Glutamatergic neuron (in vitro differentiated cells): Measurements from ENCODE around the gene TNFRSF9. TPM values are rescaled to one million over a fixed set of nuclear protein-coding genes. Genes with fewer than 3 reads are reported as not detected.

Experiments
- DNase-seq: peaks from one replicate; pipeline ENCODE4 v3.0.0; 2022
- H3K27ac Mint-ChIP-seq: one replicate; pipeline ENCODE4 v1.8.0; 2020; ENCODE audit warnings: mild to moderate bottlenecking, mixed read lengths, inconsistent platforms; ENCODE audit not compliant: unreplicated experiment
- H3K27me3 Mint-ChIP-seq: one replicate; pipeline ENCODE4 v1.8.0; 2020; ENCODE audit warnings: mild to moderate bottlenecking, moderate library complexity, mixed read lengths, inconsistent platforms; ENCODE audit not compliant: unreplicated experiment
- H3K36me3 Mint-ChIP-seq: one replicate; pipeline ENCODE4 v1.8.0; 2020; ENCODE audit warnings: mild to moderate bottlenecking, mixed read lengths, inconsistent platforms; ENCODE audit not compliant: unreplicated experiment
- H3K4me1 Mint-ChIP-seq: one replicate; pipeline ENCODE4 v1.8.0; 2020; ENCODE audit warnings: mild to moderate bottlenecking, low read depth, mixed read lengths, inconsistent platforms; ENCODE audit not compliant: unreplicated experiment
- H3K4me3 Mint-ChIP-seq: one replicate; pipeline ENCODE4 v1.8.0; 2020; ENCODE audit warnings: mild to moderate bottlenecking, mixed read lengths, inconsistent platforms; ENCODE audit not compliant: unreplicated experiment
- H3K9me3 Mint-ChIP-seq: one replicate; pipeline ENCODE4 v1.8.0; 2020; ENCODE audit warnings: mild to moderate bottlenecking, moderate library complexity, mixed read lengths, inconsistent platforms; ENCODE audit not compliant: unreplicated experiment
- total RNA-seq: library from RNA; stranded (reverse); fragmentation: NEBNext Ultra II Directional; extraction: Animal tissue kit (Norgen Biotek cat#: 25700); gene quantifications from one replicate; pipeline ENCODE4 v1.2.1, GENCODE V29; 2021; ENCODE audit not compliant: unreplicated experiment
- TF ChIP-seq, protein P1 (sequence below): fragments of 200-600 bp; sonication (generic); IDR thresholded peaks from one replicate; pipeline ENCODE4 v1.5.0; 2021; ENCODE audit not compliant: partially characterized antibody, unreplicated experiment

The TNFRSF9 gene
- total RNA-seq, 1 donor from 2014 or later: 0.15 TPM

DNA sequence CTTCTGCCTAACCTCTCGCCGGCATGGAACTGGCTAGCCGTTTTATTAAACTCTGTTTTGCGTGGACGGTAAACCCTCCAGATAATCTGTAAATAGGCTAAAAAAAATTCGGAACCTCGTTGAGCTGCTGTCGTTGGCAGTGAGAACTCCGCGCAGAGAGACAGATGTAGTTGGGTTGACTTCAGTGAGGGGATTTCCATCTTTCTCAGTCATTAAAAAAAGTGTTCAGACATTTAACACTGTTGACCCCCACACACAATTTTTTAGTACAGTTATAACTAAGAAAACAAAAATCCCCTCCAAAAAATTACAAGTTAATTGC is 21.3 kb upstream of the TNFRSF9 start:
- H3K9me3 Mint-ChIP-seq: peaks cover 2% of the 10 kb centered on the region
- H3K27ac Mint-ChIP-seq: peak overlapping the region; percentile 90
- H3K4me1 Mint-ChIP-seq: peaks cover 10% of the 10 kb centered on the region
- H3K27me3 Mint-ChIP-seq: no peaks in the 10 kb centered on the region
- no peak for DNase-seq
- peaks cover 3% of the 10 kb centered on the region for H3K36me3 Mint-ChIP-seq
- peak overlapping the region; percentile 97 for H3K4me3 Mint-ChIP-seq
- TF ChIP-seq, protein P1, sequence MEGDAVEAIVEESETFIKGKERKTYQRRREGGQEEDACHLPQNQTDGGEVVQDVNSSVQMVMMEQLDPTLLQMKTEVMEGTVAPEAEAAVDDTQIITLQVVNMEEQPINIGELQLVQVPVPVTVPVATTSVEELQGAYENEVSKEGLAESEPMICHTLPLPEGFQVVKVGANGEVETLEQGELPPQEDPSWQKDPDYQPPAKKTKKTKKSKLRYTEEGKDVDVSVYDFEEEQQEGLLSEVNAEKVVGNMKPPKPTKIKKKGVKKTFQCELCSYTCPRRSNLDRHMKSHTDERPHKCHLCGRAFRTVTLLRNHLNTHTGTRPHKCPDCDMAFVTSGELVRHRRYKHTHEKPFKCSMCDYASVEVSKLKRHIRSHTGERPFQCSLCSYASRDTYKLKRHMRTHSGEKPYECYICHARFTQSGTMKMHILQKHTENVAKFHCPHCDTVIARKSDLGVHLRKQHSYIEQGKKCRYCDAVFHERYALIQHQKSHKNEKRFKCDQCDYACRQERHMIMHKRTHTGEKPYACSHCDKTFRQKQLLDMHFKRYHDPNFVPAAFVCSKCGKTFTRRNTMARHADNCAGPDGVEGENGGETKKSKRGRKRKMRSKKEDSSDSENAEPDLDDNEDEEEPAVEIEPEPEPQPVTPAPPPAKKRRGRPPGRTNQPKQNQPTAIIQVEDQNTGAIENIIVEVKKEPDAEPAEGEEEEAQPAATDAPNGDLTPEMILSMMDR: no peak

DNA sequence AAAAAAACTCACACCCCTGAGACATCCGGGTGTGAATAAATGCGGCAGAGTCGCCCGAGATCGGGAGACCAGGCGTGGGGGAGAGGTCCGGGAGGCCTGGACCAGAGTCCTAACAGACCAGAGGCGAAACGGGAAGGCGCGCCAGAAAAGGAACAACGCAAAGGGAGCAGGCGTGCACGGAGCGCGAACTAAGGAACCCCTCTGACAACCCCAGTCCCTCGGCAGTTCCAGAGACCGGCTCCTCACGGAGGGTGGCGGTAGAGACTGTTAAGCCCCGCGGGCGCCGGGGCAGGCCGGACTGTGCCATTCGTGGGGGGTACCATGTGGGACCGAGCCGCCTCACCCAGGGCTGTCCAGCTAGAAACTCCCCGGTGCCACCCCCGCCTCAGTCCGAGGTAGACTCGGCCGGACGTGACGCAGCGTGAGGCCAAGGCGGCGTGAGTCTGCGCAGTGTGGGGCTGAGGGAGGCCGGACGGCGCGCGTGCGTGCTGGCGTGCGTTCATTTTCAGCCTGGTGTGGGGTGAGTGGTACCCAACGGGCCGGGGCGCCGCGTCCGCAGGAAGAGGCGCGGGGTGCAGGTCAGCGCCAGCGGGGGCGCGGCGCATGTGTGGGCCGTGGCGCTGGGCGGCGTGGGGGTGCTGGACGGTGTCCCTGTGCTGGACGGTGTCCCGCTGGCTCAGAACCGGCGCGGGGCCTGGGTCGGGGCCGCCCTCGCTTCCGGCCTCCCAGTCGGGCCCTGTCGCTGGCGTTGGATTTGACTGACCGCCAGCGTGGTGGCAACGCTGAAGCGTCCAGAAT is 20.8 kb upstream of the TNFRSF9 start, which contains the start of gene PARK7:
PARK7 (plus strand) TSS at position 496 of the 798 bp plus-strand sequence. CDS start 1,075 bp downstream, outside the sequence.
- DNase-seq: peak; percentile 100
- H3K36me3 Mint-ChIP-seq: no peaks in the 10 kb centered on the region
- peaks cover 2% of the 10 kb centered on the region for H3K9me3 Mint-ChIP-seq
- H3K4me3 Mint-ChIP-seq: peak within 1 kb of the TSS; percentile 100
- no peaks in the 10 kb centered on the region for H3K27me3 Mint-ChIP-seq
- H3K27ac Mint-ChIP-seq: peak within 1 kb of the TSS; percentile 99
- TF ChIP-seq, protein P1: no peak
- peaks cover 9% of the 10 kb centered on the region for H3K4me1 Mint-ChIP-seq

DNA sequence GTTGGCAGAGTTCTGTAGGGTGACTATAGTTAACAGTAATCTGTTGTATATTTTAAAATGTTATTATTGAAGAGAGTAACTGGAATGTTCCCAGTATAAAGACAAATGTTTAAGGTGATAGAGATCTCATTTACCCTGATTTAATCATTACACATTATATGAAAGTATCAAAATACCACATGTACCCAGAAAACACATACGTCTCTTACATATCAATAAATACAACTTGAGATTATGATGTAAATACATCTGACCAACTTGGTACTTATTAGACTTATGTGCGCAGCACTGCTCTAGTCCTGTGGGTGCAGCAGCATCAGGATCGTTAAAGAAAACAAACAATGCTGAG is 20.2 kb upstream of the TNFRSF9 start:
- peak overlapping the region; percentile 99 for H3K27ac Mint-ChIP-seq
- H3K9me3 Mint-ChIP-seq: peaks cover 2% of the 10 kb centered on the region
- H3K27me3 Mint-ChIP-seq: no peaks in the 10 kb centered on the region
- peak overlapping the region; percentile 100 for H3K4me3 Mint-ChIP-seq
- TF ChIP-seq, protein P1: no peak
- no peak for DNase-seq
- H3K36me3 Mint-ChIP-seq: no peaks in the 10 kb centered on the region
- peaks cover 9% of the 10 kb centered on the region for H3K4me1 Mint-ChIP-seq

DNA sequence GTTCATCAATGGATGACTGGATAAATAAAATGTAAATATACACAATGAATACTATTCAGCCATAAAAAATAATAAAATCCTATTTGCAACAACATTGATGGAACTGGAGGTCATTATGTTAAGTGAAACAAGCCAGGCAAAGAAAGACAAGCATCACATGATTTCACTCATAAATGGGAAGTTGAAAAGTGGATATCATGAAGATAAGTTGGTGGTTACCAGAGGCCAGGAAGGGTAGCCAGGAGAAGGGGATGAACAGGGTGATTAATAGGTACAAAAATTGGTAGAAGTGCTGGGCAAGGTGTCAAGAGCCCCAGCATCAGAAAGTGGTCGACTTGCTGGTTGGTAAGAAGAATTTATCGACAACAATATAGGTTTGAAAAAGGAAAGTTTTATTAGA is 19.5 kb upstream of the TNFRSF9 start:
- Mint-ChIP-seq H3K4me3 (peak overlapping the region; percentile 100), H3K27me3 (no peaks in the 10 kb centered on the region), H3K4me1 (peaks cover 9% of the 10 kb centered on the region), H3K36me3 (no peaks in the 10 kb centered on the region), H3K27ac (peak overlapping the region; percentile 99), H3K9me3 (peaks cover 2% of the 10 kb centered on the region)
- no peak for DNase-seq
- TF ChIP-seq, protein P1: no peak
